ENCODE data around the gene SUCLG2. TPM values are rescaled to one million over a fixed set of nuclear protein-coding genes. Genes with fewer than 3 reads are reported as not detected.

SUCLG2 gene
- polyA plus RNA-seq, 4 donors: 51.3 to 82.7 (median 73.7) TPM

- DNase-seq (ENCODE audit: low read depth in 4 of 4, low spot score in 3 of 4): no peak
Observed at GRCh38 chr3:67518236-67518635, 136.2 kb downstream of the SUCLG2 start.

DNA sequence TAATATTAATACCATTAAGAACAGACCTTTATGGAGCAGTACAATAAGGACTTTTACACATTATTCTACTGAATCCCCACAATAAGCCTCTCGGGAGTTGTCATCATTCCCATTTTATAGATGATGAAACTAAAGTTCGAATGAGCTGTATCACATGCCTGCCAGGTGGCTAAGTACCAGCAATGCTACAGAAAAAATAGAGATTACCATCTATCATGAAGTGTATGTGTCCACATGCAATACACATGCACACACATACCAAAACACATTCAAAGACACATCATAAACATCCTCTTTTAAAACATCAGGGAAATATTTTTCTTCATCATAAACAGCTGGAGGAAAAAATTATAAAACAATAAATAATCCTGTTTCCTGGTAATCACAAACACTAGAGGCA is 136.6 kb downstream of the SUCLG2 start:
- DNase-seq (ENCODE audit: low read depth in 4 of 4, low spot score in 3 of 4): no peak

GRCh38 chr3:67516496-67516895 is 137.9 kb downstream of the SUCLG2 start:
- DNase-seq (ENCODE audit: low read depth in 4 of 4, low spot score in 3 of 4): no peak

DNA sequence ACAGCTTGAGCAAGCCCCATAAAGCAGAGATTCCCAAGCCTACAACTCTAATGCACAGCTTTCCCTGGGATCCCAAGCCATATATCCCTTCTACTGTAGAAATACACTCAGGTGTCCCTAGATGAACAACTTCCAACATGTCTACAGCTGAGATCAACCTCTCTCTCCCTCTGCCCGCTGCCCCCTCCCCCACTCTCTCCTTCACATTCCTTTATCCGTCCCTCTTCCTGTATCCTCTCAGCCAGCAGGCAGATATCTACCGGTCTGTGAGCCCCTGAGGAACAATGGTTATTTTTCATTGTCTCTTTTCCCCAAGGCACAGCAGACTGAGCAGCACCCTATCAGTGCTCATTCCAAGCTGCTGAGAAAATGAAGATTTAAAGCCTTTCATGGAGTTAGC is 138.6 kb downstream of the SUCLG2 start:
- no peak for DNase-seq (ENCODE audit: low read depth in 4 of 4, low spot score in 3 of 4)

DNA sequence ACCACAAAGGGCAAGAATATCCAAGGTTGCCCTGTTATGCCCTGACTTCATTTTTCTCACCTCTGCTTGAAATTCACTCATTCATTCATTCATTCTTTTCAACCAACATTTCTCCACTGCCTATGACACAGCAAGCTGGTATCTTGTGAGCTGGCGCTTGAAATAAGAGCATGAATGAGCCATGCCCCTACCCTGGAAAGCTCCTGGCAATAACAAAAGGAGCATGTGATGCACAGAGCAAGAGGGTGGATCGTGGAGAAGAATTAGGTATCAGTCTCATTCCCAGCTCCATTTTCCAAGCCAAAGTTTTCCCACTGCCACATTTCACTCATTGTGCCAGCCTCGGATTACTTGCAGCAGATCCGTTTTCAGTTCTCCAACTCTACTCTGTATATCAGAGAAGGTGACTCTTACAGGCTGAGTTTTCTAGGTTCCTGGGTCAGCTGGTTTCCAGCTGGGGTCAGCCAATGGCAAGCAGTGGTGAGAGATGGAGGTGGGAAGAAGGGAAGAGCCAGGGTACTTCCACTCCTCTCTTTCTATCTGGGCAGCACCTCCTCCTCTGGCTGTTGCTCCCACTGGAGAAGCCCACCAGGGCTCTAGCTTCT is 144.8 kb downstream of the SUCLG2 start:
- DNase-seq (ENCODE audit: low read depth in 4 of 4, low spot score in 3 of 4): no peak

- no peak for DNase-seq (ENCODE audit: low read depth in 4 of 4, low spot score in 3 of 4)
Observed at GRCh38 chr3:67507584-67507983, 146.8 kb downstream of the SUCLG2 start.

GRCh38 chr3:67500709-67501108 is 153.7 kb downstream of the SUCLG2 start:
- no peak for DNase-seq (ENCODE audit: low read depth in 4 of 4, low spot score in 3 of 4)

DNA sequence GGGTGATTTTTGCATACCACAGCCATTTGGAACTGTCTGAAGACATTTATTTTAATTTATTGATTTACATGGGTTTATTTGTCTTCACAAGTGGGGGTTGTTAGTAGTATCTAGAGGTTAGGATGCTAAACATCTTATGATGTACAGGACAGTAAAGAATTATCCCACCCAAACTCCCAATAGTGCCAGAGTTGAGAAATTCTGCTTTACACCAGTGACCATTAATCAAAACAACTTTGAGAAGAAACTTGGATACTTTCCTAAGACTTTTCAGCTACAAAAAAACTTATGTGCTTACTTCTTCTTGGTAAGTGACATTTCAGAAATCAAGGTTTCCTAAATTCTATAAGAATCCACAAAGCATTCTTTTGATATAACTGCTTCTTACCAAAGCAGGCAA is 156.7 kb downstream of the SUCLG2 start:
- DNase-seq (ENCODE audit: low read depth in 4 of 4, low spot score in 3 of 4): no peak

DNA sequence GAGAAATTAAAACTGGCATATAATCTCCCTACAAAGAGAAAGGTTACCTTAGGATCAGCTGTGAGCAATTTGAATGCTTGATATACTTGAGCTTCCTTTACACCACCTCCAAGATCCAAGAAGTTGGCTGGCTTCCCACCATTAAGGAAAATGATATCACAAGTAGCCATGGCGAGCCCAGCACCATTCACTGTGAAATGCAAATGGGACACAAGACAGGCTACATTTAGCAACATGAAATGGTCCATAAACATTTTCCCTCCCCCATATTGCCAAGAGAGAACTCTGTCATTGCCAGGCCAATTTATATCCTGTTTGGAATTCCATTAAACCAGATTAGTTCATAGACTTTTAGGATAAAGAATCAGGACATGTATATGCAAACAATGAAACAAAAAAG is 158.7 kb downstream of the SUCLG2 start:
- no peak for DNase-seq (ENCODE audit: low read depth in 4 of 4, low spot score in 3 of 4)

GRCh38 chr3:67493808-67494207 is 160.6 kb downstream of the SUCLG2 start:
- DNase-seq (ENCODE audit: low read depth in 4 of 4, low spot score in 3 of 4): no peak

DNA sequence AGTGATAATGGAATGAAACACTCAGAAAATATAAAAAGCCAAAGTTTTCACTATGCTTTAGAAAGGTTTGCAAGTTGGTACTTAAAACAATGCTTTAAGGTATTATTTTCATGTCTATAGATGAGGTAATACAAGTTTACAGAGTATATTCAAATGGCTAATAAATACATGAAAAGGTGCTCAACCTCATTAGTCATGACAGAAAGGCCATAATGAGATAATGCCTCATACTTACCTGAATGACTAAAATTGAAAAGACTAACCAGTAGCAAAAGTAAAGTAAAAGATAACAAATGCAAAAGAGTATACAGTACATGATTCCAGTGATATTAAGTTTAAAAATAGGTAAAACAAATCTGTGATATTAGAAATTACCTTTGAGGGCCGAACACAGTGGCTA is 163.8 kb downstream of the SUCLG2 start:
- no peak for DNase-seq (ENCODE audit: low read depth in 4 of 4, low spot score in 3 of 4)

DNA sequence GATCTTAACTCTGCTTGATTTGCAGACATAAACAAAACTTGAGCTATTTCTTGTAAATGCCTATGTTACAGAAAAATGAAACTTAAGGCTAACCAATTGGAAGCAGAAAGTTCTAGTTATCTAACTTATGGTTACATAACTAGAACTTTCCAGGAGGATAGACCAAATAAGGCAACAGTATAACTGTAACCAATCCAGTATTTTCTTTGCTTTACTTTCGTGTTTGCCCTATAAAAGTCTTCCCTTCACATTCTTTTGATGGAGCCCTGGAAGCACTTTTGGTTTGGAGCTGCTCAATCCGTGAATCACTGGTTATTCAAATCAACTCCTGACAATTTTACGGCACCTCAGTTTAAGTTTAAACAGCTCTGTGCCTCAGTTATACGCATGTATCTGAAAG is 164.6 kb downstream of the SUCLG2 start:
- DNase-seq (ENCODE audit: low read depth in 4 of 4, low spot score in 3 of 4): no peak

DNA sequence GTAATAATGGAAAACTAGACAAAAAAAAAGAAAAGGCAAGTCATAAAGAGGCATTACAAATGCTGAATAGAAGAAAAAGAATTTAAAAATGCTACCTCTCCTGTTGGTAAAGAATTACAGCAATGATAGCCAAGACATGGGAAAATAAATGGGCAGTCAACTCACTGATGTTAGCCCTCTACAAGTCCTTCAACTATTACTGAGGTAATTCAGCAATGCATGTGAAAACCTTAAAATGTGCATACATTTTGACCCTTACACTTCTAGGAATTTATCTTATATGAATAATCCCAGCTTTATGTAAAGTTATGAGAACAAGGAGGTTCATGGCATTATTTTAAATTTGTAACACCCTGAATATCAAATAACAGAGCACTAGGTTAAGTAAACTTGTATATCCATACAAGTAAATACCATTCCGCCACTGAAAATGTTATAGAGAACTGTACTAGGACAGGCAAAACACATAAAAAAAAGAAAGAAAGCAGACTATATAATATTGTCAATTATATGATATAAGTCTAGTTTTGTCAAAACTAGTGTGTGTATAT is 166.8 kb downstream of the SUCLG2 start:
- no peak for DNase-seq (ENCODE audit: low read depth in 4 of 4, low spot score in 3 of 4)

GRCh38 chr3:67486883-67487282 is 167.5 kb downstream of the SUCLG2 start:
- no peak for DNase-seq (ENCODE audit: low read depth in 4 of 4, low spot score in 3 of 4)

DNA sequence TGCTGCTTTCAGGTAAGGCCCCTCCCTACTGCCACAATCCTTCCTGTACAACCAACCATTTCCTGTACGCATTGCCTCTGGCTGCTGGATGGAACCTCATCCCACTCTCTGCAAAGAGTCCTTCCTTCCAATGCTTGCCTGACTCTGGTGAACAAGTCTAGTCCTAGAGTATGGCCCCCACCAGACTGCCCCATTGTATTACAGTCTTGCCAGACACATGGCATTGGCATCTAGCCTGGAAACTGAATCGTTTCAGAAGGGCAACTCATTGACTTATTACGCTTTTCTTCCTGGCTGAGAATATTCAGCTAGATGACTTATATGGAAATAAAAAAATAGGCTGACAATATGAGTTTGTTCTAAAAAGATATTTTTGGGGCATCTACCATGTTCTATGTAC is 170.3 kb downstream of the SUCLG2 start:
- DNase-seq (ENCODE audit: low read depth in 4 of 4, low spot score in 3 of 4): no peak

DNA sequence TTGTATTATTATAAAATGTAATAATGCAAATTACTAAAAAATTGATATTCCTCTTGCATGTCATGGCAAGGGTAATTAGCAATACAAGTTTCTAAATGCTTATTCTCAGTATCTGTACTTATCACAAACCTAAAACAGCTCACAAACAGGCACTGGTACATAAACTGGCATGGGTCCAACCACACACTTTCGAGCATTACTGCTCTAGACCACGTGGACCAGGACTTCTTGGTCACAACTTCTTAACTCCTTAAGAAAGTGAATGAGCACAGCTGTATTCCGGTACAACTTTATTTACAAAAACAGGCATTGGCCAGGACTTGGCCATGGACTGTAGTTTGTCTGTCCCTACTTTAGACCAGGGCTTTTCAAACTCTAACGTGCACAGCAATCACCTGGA is 173.3 kb downstream of the SUCLG2 start:
- DNase-seq (ENCODE audit: low read depth in 4 of 4, low spot score in 3 of 4): no peak

GRCh38 chr3:67478423-67478822 is 176.0 kb downstream of the SUCLG2 start:
- no peak for DNase-seq (ENCODE audit: low read depth in 4 of 4, low spot score in 3 of 4)

DNA sequence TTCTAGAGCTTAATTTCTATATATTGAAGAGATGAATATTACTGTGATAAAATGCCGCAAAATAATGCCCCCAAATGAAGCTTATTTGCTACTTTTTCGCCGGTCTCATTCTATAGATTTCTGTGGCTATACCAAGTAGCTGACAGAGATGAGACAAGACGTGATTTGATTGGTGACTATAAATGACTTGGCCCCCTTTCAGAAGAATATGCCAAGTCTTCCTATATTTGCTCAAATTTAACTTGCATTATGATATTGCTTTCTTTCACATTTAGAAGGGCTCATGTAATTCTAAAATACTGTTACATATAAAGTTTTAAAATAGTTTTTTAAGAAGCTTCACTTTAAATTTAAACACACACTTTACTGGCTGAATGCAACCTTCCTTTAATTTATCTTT is 180.1 kb downstream of the SUCLG2 start:
- no peak for DNase-seq (ENCODE audit: low read depth in 4 of 4, low spot score in 3 of 4)

DNA sequence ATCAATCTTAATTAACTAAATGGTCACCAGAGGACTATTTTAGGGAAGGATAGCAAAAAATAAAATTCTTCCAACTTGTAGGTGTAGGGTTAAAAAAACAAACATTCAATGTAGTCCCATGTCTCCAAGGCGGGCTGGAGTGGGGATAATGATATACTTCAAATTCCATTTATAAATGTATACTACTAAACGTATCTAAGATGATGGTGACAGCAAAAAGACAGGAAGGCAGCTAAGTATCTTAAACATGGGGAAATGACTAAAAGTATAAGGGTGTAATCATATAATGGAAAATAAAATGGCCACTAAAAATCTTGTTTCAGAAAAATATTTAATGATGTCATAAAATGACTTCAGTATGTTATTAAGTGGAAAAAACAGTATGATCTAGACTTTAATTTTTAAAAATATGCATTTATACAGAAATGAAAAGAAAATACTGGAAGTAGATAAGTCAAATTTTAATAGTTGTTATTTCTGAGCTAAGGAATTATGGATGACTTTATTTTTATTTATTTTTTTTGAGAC is 181.7 kb downstream of the SUCLG2 start:
- no peak for DNase-seq (ENCODE audit: low read depth in 4 of 4, low spot score in 3 of 4)

DNA sequence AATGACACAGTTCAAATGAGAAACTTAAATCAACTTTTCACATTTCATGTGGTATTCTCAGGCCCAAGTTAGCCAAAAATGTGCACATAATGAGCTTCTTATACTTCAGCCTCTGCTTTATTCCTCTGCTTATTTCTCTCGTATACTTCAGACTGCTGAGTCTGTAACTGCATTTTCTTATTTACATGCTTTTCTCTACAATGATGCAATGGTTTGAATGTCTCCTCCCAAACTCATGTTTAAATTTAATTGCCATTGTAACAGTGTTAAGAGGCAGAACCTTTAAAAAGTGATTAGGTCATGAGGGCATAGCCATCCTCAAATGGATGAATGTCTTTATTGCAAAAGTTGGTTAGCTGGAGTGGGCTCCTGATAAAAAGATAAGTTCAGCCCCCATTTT is 184.2 kb downstream of the SUCLG2 start:
- no peak for DNase-seq (ENCODE audit: low read depth in 4 of 4, low spot score in 3 of 4)

GRCh38 chr3:67468511-67468910 is 185.9 kb downstream of the SUCLG2 start:
- DNase-seq (ENCODE audit: low read depth in 4 of 4, low spot score in 3 of 4): no peak

DNA sequence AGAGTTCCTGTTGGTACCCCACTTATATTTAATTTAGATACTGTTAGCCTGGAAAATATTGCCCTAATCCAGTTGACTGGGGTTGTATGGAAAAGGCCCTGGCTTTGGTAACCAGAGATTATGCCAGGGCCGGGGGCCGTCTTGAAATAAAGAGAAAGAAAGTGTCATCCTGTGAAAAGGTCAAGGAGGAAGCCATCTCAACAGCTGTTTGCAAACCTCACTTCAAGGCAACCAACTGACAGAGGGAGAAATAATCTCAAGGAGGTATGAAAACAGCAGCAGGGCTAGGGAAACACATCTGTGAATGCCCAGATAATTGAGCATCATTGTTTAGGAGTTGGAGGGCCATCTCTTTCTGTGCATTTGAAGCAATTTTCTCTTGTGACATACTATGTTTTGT is 190.8 kb downstream of the SUCLG2 start:
- DNase-seq (ENCODE audit: low read depth in 4 of 4, low spot score in 3 of 4): no peak

GRCh38 chr3:67462187-67462586 is 192.2 kb downstream of the SUCLG2 start:
- no peak for DNase-seq (ENCODE audit: low read depth in 4 of 4, low spot score in 3 of 4)

All from left renal pelvis (tissue), 4 donors.